Gastrocnemius medialis (tissue), 4 donors: Measurements from ENCODE around the gene OR11H7. TPM values are rescaled to one million over a fixed set of nuclear protein-coding genes. Genes with fewer than 3 reads are reported as not detected.

Source experiments
- ATAC-seq, 2 donors: fragments of 150-250 bp; one replicate each; pipeline ENCODE4 v1.9.1; 2016
- DNase-seq, 2 donors: peaks; one replicate each; pipeline ENCODE4 v3.0.0-alpha.2; 2019
- H3K27ac ChIP-seq, 4 donors: fragments of 200-600 bp; sonication (generic); 1 replicate in 1 of 4; 2 replicates in 3 of 4; pipeline ENCODE4 v1.5.1; 2016 to 2018; ENCODE audit warnings: mild to moderate bottlenecking in 2 of 4, moderate library complexity in 1 of 4
- H3K27me3 ChIP-seq, 3 donors: fragments of 200-600 bp; sonication (generic) in 2 of 3; 1 replicate in 1 of 3; 2 replicates in 2 of 3; pipeline versions ENCODE4 v1.5.1 to v1.6.0; 2016 to 2019; ENCODE audit warnings: mild to moderate bottlenecking in 1 of 3, moderate library complexity in 1 of 3
- H3K36me3 ChIP-seq, 2 donors: fragments of 200-600 bp; sonication (generic) in 1 of 2; one replicate each; pipeline ENCODE4 v1.5.1; 2017 to 2018
- H3K4me1 ChIP-seq, 2 donors: fragments of 200-600 bp; sonication (generic) in 1 of 2; one replicate each; pipeline ENCODE4 v1.5.1; 2016 to 2017; ENCODE audit warnings: mild to moderate bottlenecking in 2 of 2
- H3K4me3 ChIP-seq, 4 donors: fragments of 200-600 bp; sonication (generic) in 3 of 4; 1 replicate in 1 of 4; 2 replicates in 3 of 4; pipeline ENCODE4 v1.5.1; 2016 to 2019; ENCODE audit warnings: mild to moderate bottlenecking in 2 of 4
- H3K9me3 ChIP-seq, 3 donors: fragments of 200-600 bp; sonication (generic) in 2 of 3; 1 replicate in 1 of 3; 2 replicates in 2 of 3; pipeline ENCODE4 v1.5.1; 2016 to 2019
- POLR2A ChIP-seq, 2 donors: fragments of 450-650 bp; IDR thresholded peaks; one replicate each; pipeline ENCODE4 v1.6.1; 2017; ENCODE audit warnings: antibody characterized with exemption in 2 of 2, mild to moderate bottlenecking in 2 of 2, moderate library complexity in 2 of 2
- in situ Hi-C, 4 donors: fragments of 200-750 bp; cut with MboI; loops; one replicate each; pipeline versions ENCODE4 v1.15.0 to v1.8.0; 2017; ENCODE audit warnings: low sequenced_read_pairs in 4 of 4
- intact Hi-C: fragments of 100-400 bp; cut with DNase I; formaldehyde crosslinking; loops from one replicate; pipeline ENCODE4 v1.15.1; 2023; ENCODE audit warnings: low total_unique reads
- total RNA-seq, 4 donors: library from RNA; depleted of rRNA; stranded (reverse); fragments of >200 nt; gene quantifications; one replicate each; pipeline versions ENCODE4 v1.1.0 to v1.2.3, GENCODE V29; 2016
- TF ChIP-seq, protein P1 (sequence below), 5 experiments: fragments of 450-650 bp in 3 of 5; fragments of 200-600 bp in 2 of 5; sonication (generic) in 2 of 5; IDR thresholded peaks in 4 of 5; conservative IDR thresholded peaks in 1 of 5; 1 replicate in 4 of 5; 2 replicates in 1 of 5; pipeline ENCODE4 v1.5.1; 2016 to 2019; ENCODE audit warnings: antibody characterized with exemption in 5 of 5, mild to moderate bottlenecking in 3 of 5, moderate library complexity in 3 of 5

OR11H7 gene
- not detected for total RNA-seq

GRCh38 chr14:20228681-20229080 is at the start of gene OR11H7:
Gene OR11H7, plus strand, starts transcription at chr14:20228981.
- Histone ChIP-seq H3K4me1 (no peaks in the 10 kb centered on the region), H3K27ac (no peak within 1 kb of the TSS), H3K9me3 (no peaks in the 10 kb centered on the region), H3K36me3 (no peaks in the 10 kb centered on the region), H3K4me3 (no peak within 1 kb of the TSS), H3K27me3 (no peaks in the 10 kb centered on the region)
- in situ Hi-C loops, result no loop called here
- no peak for TF ChIP-seq POLR2A (IDR thresholded peaks at IDR 0.05)
- TF ChIP-seq, protein P1, sequence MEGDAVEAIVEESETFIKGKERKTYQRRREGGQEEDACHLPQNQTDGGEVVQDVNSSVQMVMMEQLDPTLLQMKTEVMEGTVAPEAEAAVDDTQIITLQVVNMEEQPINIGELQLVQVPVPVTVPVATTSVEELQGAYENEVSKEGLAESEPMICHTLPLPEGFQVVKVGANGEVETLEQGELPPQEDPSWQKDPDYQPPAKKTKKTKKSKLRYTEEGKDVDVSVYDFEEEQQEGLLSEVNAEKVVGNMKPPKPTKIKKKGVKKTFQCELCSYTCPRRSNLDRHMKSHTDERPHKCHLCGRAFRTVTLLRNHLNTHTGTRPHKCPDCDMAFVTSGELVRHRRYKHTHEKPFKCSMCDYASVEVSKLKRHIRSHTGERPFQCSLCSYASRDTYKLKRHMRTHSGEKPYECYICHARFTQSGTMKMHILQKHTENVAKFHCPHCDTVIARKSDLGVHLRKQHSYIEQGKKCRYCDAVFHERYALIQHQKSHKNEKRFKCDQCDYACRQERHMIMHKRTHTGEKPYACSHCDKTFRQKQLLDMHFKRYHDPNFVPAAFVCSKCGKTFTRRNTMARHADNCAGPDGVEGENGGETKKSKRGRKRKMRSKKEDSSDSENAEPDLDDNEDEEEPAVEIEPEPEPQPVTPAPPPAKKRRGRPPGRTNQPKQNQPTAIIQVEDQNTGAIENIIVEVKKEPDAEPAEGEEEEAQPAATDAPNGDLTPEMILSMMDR (IDR thresholded peaks at IDR 0.05 in 4 of 5, conservative IDR thresholded peaks at IDR 0.05 in 1 of 5), result no peak
- intact Hi-C loops, result no loop called here
- ATAC-seq (no peak), DNase-seq (no peak)

GRCh38 chr14:20179218-20179617 is 49.6 kb upstream of the OR11H7 start:
- no peak overlapping the region for H3K27ac ChIP-seq
- intact Hi-C loops (no loop called here), in situ Hi-C loops (no loop called here)
- TF ChIP-seq, protein P1 (IDR thresholded peaks at IDR 0.05 in 4 of 5, conservative IDR thresholded peaks at IDR 0.05 in 1 of 5), result no peak
- TF ChIP-seq POLR2A (IDR thresholded peaks at IDR 0.05), result no peak
- H3K27me3 ChIP-seq, result no peaks in the 10 kb centered on the region
- ATAC-seq (no peak), DNase-seq (peak in 1 of 2 donors; percentile 17)
- H3K4me1 ChIP-seq, result no peaks in the 10 kb centered on the region
- H3K36me3 ChIP-seq, result no peaks in the 10 kb centered on the region
- H3K9me3 ChIP-seq, result no peaks in the 10 kb centered on the region
- no peak overlapping the region for H3K4me3 ChIP-seq

GRCh38 chr14:20179880-20180279 is 48.9 kb upstream of the OR11H7 start:
- Histone ChIP-seq H3K36me3 (no peaks in the 10 kb centered on the region), H3K9me3 (no peaks in the 10 kb centered on the region), H3K27me3 (no peaks in the 10 kb centered on the region), H3K4me1 (no peaks in the 10 kb centered on the region), H3K27ac (no peak overlapping the region), H3K4me3 (no peak overlapping the region)
- ATAC-seq (peak in 1 of 2 donors; percentile 27), DNase-seq (no peak)
- in situ Hi-C loops (no loop called here), intact Hi-C loops (no loop called here)
- TF ChIP-seq POLR2A (IDR thresholded peaks at IDR 0.05), result no peak
- TF ChIP-seq, protein P1 (IDR thresholded peaks at IDR 0.05 in 4 of 5, conservative IDR thresholded peaks at IDR 0.05 in 1 of 5), result no peak

DNA sequence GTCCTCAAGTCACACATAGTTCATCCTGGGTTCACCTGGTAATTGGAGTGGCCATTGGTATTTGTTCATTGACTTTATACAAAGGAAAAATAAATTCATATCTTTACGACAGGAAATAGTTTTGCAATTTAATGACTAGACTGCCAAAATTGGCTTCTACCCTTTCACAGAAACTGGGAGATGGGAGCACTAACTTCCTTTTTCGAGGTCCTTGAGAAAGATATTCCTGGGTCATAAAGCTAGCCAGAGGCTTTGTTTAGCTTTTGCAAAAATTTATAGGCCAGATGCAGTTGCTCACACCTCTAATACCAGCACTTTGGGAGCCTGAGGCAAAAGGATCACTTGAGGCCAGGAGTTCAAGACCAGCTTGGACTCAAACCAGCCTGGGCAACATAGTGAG is 48.3 kb upstream of the OR11H7 start:
- in situ Hi-C loops, result no loop called here
- ATAC-seq, result no peak
- no peak for TF ChIP-seq POLR2A (IDR thresholded peaks at IDR 0.05)
- TF ChIP-seq, protein P1 (IDR thresholded peaks at IDR 0.05 in 4 of 5, conservative IDR thresholded peaks at IDR 0.05 in 1 of 5), result no peak

DNA sequence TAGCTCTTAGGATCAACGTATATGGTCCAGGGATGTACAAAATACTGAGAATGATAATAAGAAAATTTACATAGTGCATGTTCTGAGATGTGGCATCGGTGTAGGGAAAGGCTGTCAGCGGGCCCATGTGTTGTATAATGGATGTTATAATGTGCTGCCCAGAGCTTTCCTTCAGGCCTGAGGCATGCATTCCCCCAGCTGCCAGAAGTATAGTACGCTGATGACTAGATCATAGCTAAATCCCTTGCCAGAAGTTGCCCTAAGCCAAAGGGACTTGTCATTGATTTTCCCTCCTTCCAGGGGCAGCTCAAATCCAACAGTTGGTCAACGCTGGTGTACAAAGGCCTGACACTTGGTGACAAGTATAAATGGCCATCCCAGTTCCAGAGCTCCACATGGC is 44.6 kb upstream of the OR11H7 start:
- no peaks in the 10 kb centered on the region for H3K9me3 ChIP-seq
- TF ChIP-seq, protein P1 (IDR thresholded peaks at IDR 0.05 in 4 of 5, conservative IDR thresholded peaks at IDR 0.05 in 1 of 5), result no peak
- no peak for TF ChIP-seq POLR2A (IDR thresholded peaks at IDR 0.05)
- in situ Hi-C loops, result no loop called here

More for the DNA sequence above, 48.3 kb upstream of the OR11H7 start:
- no peak overlapping the region for H3K4me3 ChIP-seq
- no peaks in the 10 kb centered on the region for H3K9me3 ChIP-seq
- no peaks in the 10 kb centered on the region for H3K4me1 ChIP-seq
- no peak for DNase-seq
- H3K27me3 ChIP-seq, result no peaks in the 10 kb centered on the region
- intact Hi-C loops, result no loop called here
- H3K36me3 ChIP-seq, result no peaks in the 10 kb centered on the region
- H3K27ac ChIP-seq, result no peak overlapping the region

More for the DNA sequence above, 44.6 kb upstream of the OR11H7 start:
- Histone ChIP-seq H3K36me3 (no peaks in the 10 kb centered on the region), H3K27ac (no peak overlapping the region), H3K4me3 (no peak overlapping the region), H3K4me1 (no peaks in the 10 kb centered on the region), H3K27me3 (no peaks in the 10 kb centered on the region)
- DNase-seq (no peak), ATAC-seq (no peak)
- intact Hi-C loops, result no loop called here
